Immature natural killer cell (primary cell): Measurements from ENCODE around the gene CCNY. TPM values are rescaled to one million over a fixed set of nuclear protein-coding genes. Genes with fewer than 3 reads are reported as not detected.
"Not testable (repeated sequence)": the region's sequence is repeated elsewhere in the genome, so short reads cannot be mapped to it uniquely, and the experiment has no call there.

Experiments
- DNase-seq, 3 donors: peaks; one replicate each; pipeline ENCODE4 v3.0.0; 2022; ENCODE audit warnings: mixed read lengths in 1 of 3
- H3K27ac Mint-ChIP-seq, 6 donors: one replicate each; pipeline ENCODE4 v1.8.0; 2020; ENCODE audit warnings: mixed read lengths in 6 of 6, mild to moderate bottlenecking in 5 of 6, inconsistent platforms in 4 of 6, moderate library complexity in 3 of 6
- H3K27me3 Mint-ChIP-seq, 3 donors: one replicate each; pipeline ENCODE4 v1.8.0; 2020 to 2021; ENCODE audit warnings: low read depth in 3 of 3, mild to moderate bottlenecking in 3 of 3, mixed read lengths in 3 of 3, moderate library complexity in 3 of 3, inconsistent platforms in 1 of 3
- H3K36me3 Mint-ChIP-seq, 3 donors: one replicate each; pipeline ENCODE4 v1.8.0; 2020; ENCODE audit warnings: mixed read lengths in 3 of 3, inconsistent platforms in 2 of 3, mild to moderate bottlenecking in 2 of 3
- H3K4me1 Mint-ChIP-seq, 2 donors: one replicate each; pipeline ENCODE4 v1.8.0; 2020; ENCODE audit warnings: inconsistent platforms in 2 of 2, mild to moderate bottlenecking in 2 of 2, mixed read lengths in 2 of 2, moderate library complexity in 1 of 2
- H3K4me3 Mint-ChIP-seq, 5 donors: one replicate each; pipeline ENCODE4 v1.8.0; 2020; ENCODE audit warnings: mild to moderate bottlenecking in 5 of 5, mixed read lengths in 5 of 5, inconsistent platforms in 3 of 5, moderate library complexity in 3 of 5
- H3K9me3 Mint-ChIP-seq, 6 donors: one replicate each; pipeline ENCODE4 v1.8.0; 2020; ENCODE audit warnings: mild to moderate bottlenecking in 6 of 6, mixed read lengths in 6 of 6, inconsistent platforms in 4 of 6, moderate library complexity in 3 of 6
- polyA plus RNA-seq, 3 donors: library from polyadenylated mRNA; unstranded; fragments of 300-500 nt; fragmentation: Illumina TruSeq; gene quantifications; one replicate each; pipeline ENCODE4 v1.2.3, GENCODE V29; 2021

CCNY gene
- 10 to 100 TPM in 2 of 3 donors, 1 to 10 TPM in 1; 7.8 to 13.2 (median 12.4) TPM for polyA plus RNA-seq

GRCh38 chr10:35336084-35336831 is at the start of gene CCNY:
Gene CCNY (plus strand): TSS chr10:35336509. CDS start chr10:35337054, 545 bp downstream.
- peak; percentile 74 to 78 (median 77) for DNase-seq
- H3K9me3 Mint-ChIP-seq = no peaks in the 10 kb centered on the region
- H3K27me3 Mint-ChIP-seq = peaks cover 3 to 9% (median 4%) of the 10 kb centered on the region in 3 donors
- no peaks in the 10 kb centered on the region for H3K36me3 Mint-ChIP-seq
- H3K4me3 Mint-ChIP-seq = peak within 1 kb of the TSS; percentile 90 to 92 (median 90)
- H3K4me1 Mint-ChIP-seq = peaks cover 57 to 79% of the 10 kb centered on the region in 2 donors
- peak within 1 kb of the TSS; percentile 81 to 92 (median 90) for H3K27ac Mint-ChIP-seq

GRCh38 chr10:35289198-35289597 is 47.1 kb upstream of the CCNY start:
- Mint-ChIP-seq H3K4me1 (no peaks in the 10 kb centered on the region), H3K27ac (no peak overlapping the region), H3K36me3 (no peaks in the 10 kb centered on the region), H3K27me3 (peaks cover 0 to 5% (median 3%) of the 10 kb centered on the region in 3 donors), H3K4me3 (no peak overlapping the region), H3K9me3 (no peaks in the 10 kb centered on the region)
- no peak for DNase-seq

GRCh38 chr10:35294506-35294905 is 41.8 kb upstream of the CCNY start:
- DNase-seq = no peak
- peaks cover 6% of the 10 kb centered on the region in 3 donors for H3K36me3 Mint-ChIP-seq
- no peak overlapping the region for H3K4me3 Mint-ChIP-seq
- H3K4me1 Mint-ChIP-seq = no peaks in the 10 kb centered on the region
- H3K9me3 Mint-ChIP-seq = peaks cover 0 to 3% (median 0%) of the 10 kb centered on the region in 6 donors
- peaks cover 0 to 17% (median 4%) of the 10 kb centered on the region in 3 donors for H3K27me3 Mint-ChIP-seq
- H3K27ac Mint-ChIP-seq = no peak overlapping the region

- H3K27ac Mint-ChIP-seq = no peak overlapping the region
- peaks cover 6% of the 10 kb centered on the region in 3 donors for H3K36me3 Mint-ChIP-seq
Observed at GRCh38 chr10:35299016-35299415, 37.3 kb upstream of the CCNY start.

GRCh38 chr10:35300063-35300699 is 36.1 kb upstream of the CCNY start:
- Mint-ChIP-seq H3K9me3 (peaks cover 0 to 3% (median 0%) of the 10 kb centered on the region in 6 donors), H3K4me1 (no peaks in the 10 kb centered on the region), H3K27me3 (peaks cover 3 to 15% (median 5%) of the 10 kb centered on the region in 3 donors), H3K27ac (no peak overlapping the region), H3K36me3 (peaks cover 6% of the 10 kb centered on the region in 3 donors), H3K4me3 (no peak overlapping the region)
- DNase-seq = no peak

More at GRCh38 chr10:35299016-35299415, 37.3 kb upstream of the CCNY start:
- Mint-ChIP-seq H3K27me3 (peaks cover 3 to 15% (median 3%) of the 10 kb centered on the region in 3 donors), H3K4me1 (no peaks in the 10 kb centered on the region), H3K9me3 (peaks cover 0 to 3% (median 0%) of the 10 kb centered on the region in 6 donors), H3K4me3 (no peak overlapping the region)
- no peak for DNase-seq

GRCh38 chr10:35304649-35305048 is 31.7 kb upstream of the CCNY start:
- no peaks in the 10 kb centered on the region for H3K4me1 Mint-ChIP-seq
- H3K9me3 Mint-ChIP-seq = no peaks in the 10 kb centered on the region
- no peak overlapping the region for H3K27ac Mint-ChIP-seq
- H3K4me3 Mint-ChIP-seq = no peak overlapping the region
- no peaks in the 10 kb centered on the region for H3K36me3 Mint-ChIP-seq
- DNase-seq = no peak
- H3K27me3 Mint-ChIP-seq = peaks cover 7 to 8% (median 8%) of the 10 kb centered on the region in 3 donors

- H3K9me3 Mint-ChIP-seq = no peaks in the 10 kb centered on the region
- no peak for DNase-seq
- no peaks in the 10 kb centered on the region for H3K4me1 Mint-ChIP-seq
- H3K27me3 Mint-ChIP-seq = peaks cover 6 to 11% (median 8%) of the 10 kb centered on the region in 3 donors
- H3K4me3 Mint-ChIP-seq = no peak overlapping the region
- H3K27ac Mint-ChIP-seq = no peak overlapping the region
- no peaks in the 10 kb centered on the region for H3K36me3 Mint-ChIP-seq
Observed at GRCh38 chr10:35306852-35307251, 29.5 kb upstream of the CCNY start.

GRCh38 chr10:35307297-35307696 is 29.0 kb upstream of the CCNY start:
- Mint-ChIP-seq H3K36me3 (no peaks in the 10 kb centered on the region), H3K27ac (no peak overlapping the region), H3K4me1 (no peaks in the 10 kb centered on the region), H3K27me3 (peaks cover 6 to 11% (median 8%) of the 10 kb centered on the region in 3 donors), H3K9me3 (no peaks in the 10 kb centered on the region), H3K4me3 (no peak overlapping the region)
- no peak for DNase-seq

GRCh38 chr10:35308809-35309208 is 27.5 kb upstream of the CCNY start:
- peaks cover 0 to 5% (median 4%) of the 10 kb centered on the region in 3 donors for H3K36me3 Mint-ChIP-seq
- H3K9me3 Mint-ChIP-seq = no peaks in the 10 kb centered on the region
- peak overlapping the region in 1 of 6 donors; percentile 36 for H3K27ac Mint-ChIP-seq
- no peak overlapping the region for H3K4me3 Mint-ChIP-seq
- H3K4me1 Mint-ChIP-seq = no peaks in the 10 kb centered on the region
- peaks cover 6 to 11% (median 8%) of the 10 kb centered on the region in 3 donors for H3K27me3 Mint-ChIP-seq
- DNase-seq = no peak

- not testable (repeated sequence) for H3K27ac Mint-ChIP-seq, H3K4me3 Mint-ChIP-seq, DNase-seq, H3K9me3 Mint-ChIP-seq, H3K27me3 Mint-ChIP-seq, H3K4me1 Mint-ChIP-seq
- H3K36me3 Mint-ChIP-seq = peaks cover 18 to 22% (median 20%) of the 10 kb centered on the region in 3 donors
Observed at GRCh38 chr10:35314142-35314541, 22.2 kb upstream of the CCNY start.

GRCh38 chr10:35315235-35315634 is 21.1 kb upstream of the CCNY start:
- not testable (repeated sequence) for H3K9me3 Mint-ChIP-seq, H3K27ac Mint-ChIP-seq, H3K4me1 Mint-ChIP-seq, DNase-seq, H3K4me3 Mint-ChIP-seq, H3K27me3 Mint-ChIP-seq
- peaks cover 18 to 22% (median 20%) of the 10 kb centered on the region in 3 donors for H3K36me3 Mint-ChIP-seq

GRCh38 chr10:35316218-35316967 is 19.9 kb upstream of the CCNY start:
- Mint-ChIP-seq H3K4me1 (peaks cover 1 to 5% of the 10 kb centered on the region in 2 donors), H3K9me3 (no peaks in the 10 kb centered on the region), H3K27ac (peak overlapping the region in 1 of 6 donors; percentile 43), H3K4me3 (no peak overlapping the region), H3K36me3 (peaks cover 21 to 27% (median 27%) of the 10 kb centered on the region in 3 donors), H3K27me3 (no peaks in the 10 kb centered on the region)
- DNase-seq = no peak

GRCh38 chr10:35318551-35318950 is 17.8 kb upstream of the CCNY start:
- DNase-seq = no peak
- Mint-ChIP-seq H3K27ac (no peak overlapping the region), H3K36me3 (peaks cover 22 to 41% (median 34%) of the 10 kb centered on the region in 3 donors), H3K4me3 (no peak overlapping the region), H3K9me3 (peaks cover 0 to 6% (median 1%) of the 10 kb centered on the region in 6 donors), H3K27me3 (peaks cover 0 to 3% (median 0%) of the 10 kb centered on the region in 3 donors), H3K4me1 (peaks cover 1 to 5% of the 10 kb centered on the region in 2 donors)
